ENCODE data around the gene CXADR.

GRCh38 chr21:17602874-17603273 lies 90.0 kb downstream of the CXADR start:
- TF ChIP-seq JUN (CRISPR knock-in tag; IDR thresholded peaks at IDR 0.05) (no peak), CTCF (IDR thresholded peaks at IDR 0.05) (no peak), SP1 (CRISPR knock-in tag; conservative IDR thresholded peaks at IDR 0.05) (no peak), ZMAT4 (CRISPR knock-in tag; IDR thresholded peaks at IDR 0.05) (no peak), KAT7 (CRISPR knock-in tag; IDR thresholded peaks at IDR 0.05; ENCODE audit: borderline replicate concordance) (no peak), MAX (CRISPR knock-in tag; IDR thresholded peaks at IDR 0.05) (no peak)

Data from WTC11 (cell line).